HEK293T (cell line): ENCODE results near the gene BLVRA.
"Not testable (repeated sequence)": the region's sequence is repeated elsewhere in the genome, so short reads cannot be mapped to it uniquely, and the experiment has no call there.

Experiments
- CTCF ChIA-PET: fragments of 350-600 bp; formaldehyde crosslinking; extraction: SDS; loops from one replicate; lab custom pipeline; 2021; ENCODE audit warnings: antibody characterized with exemption, inconsistent platforms; lab: Yijun Ruan, JAX
- POLR2A ChIA-PET: fragments of 350-600 bp; formaldehyde crosslinking; extraction: SDS; loops from one replicate; lab custom pipeline; 2020; ENCODE audit warnings: antibody characterized with exemption, inconsistent platforms; lab: Yijun Ruan, JAX
- DNase-seq: peaks from one replicate; pipeline ENCODE4 v3.0.0; 2012; ENCODE audit warnings: mixed read lengths; ENCODE audit errors: extremely low spot score
- ARNT ChIP-seq: fragments of 450-650 bp; IDR thresholded peaks from 2 replicates; pipeline ENCODE4 v1.6.1; 2017; ENCODE audit warnings: mild to moderate bottlenecking
- BHLHE40 ChIP-seq: fragments of 450-650 bp; IDR thresholded peaks from 2 replicates; pipeline ENCODE4 v1.6.1; 2016; ENCODE audit warnings: mild to moderate bottlenecking, moderate library complexity, borderline replicate concordance
- CTBP1 ChIP-seq: fragments of 450-650 bp; IDR thresholded peaks from 2 replicates; pipeline ENCODE4 v1.6.1; 2016; ENCODE audit warnings: borderline replicate concordance
- ELF4 ChIP-seq: fragments of 450-650 bp; IDR thresholded peaks from 2 replicates; pipeline ENCODE4 v1.6.1; 2017; ENCODE audit warnings: antibody characterized with exemption
- FOXA1 ChIP-seq: fragments of 450-650 bp; IDR thresholded peaks from 2 replicates; pipeline ENCODE4 v1.6.1; 2016; ENCODE audit warnings: mild to moderate bottlenecking
- FOXK2 ChIP-seq: fragments of 450-650 bp; IDR thresholded peaks from 2 replicates; pipeline ENCODE4 v1.6.1; 2016; ENCODE audit warnings: mild to moderate bottlenecking
- FOXM1 ChIP-seq: fragments of 450-650 bp; IDR thresholded peaks from 2 replicates; pipeline ENCODE4 v1.6.1; 2017; ENCODE audit warnings: mild to moderate bottlenecking, borderline replicate concordance
- HDGF ChIP-seq: fragments of 450-650 bp; IDR thresholded peaks from 2 replicates; pipeline ENCODE4 v1.6.1; 2017; ENCODE audit warnings: antibody characterized with exemption, borderline replicate concordance
- L3MBTL2 ChIP-seq: fragments of 450-650 bp; conservative IDR thresholded peaks from 2 replicates; pipeline ENCODE4 v1.6.1; 2016; ENCODE audit warnings: mild to moderate bottlenecking
- LEF1 ChIP-seq: fragments of 450-650 bp; IDR thresholded peaks from 2 replicates; pipeline ENCODE4 v1.6.1; 2017; ENCODE audit warnings: mild to moderate bottlenecking, borderline replicate concordance
- NFRKB ChIP-seq: fragments of 450-650 bp; IDR thresholded peaks from 2 replicates; pipeline ENCODE4 v1.6.1; 2016; ENCODE audit warnings: mild to moderate bottlenecking, moderate library complexity
- SP1 ChIP-seq: fragments of 450-650 bp; IDR thresholded peaks from 2 replicates; pipeline ENCODE4 v1.6.1; 2017
- SUZ12 ChIP-seq: fragments of 450-650 bp; IDR thresholded peaks from 2 replicates; pipeline ENCODE4 v1.6.1; 2016; ENCODE audit warnings: mild to moderate bottlenecking
- TARDBP ChIP-seq: fragments of 450-650 bp; IDR thresholded peaks from 2 replicates; pipeline ENCODE4 v1.6.1; 2016
- ZNF384 ChIP-seq: fragments of 450-650 bp; IDR thresholded peaks from 2 replicates; pipeline ENCODE4 v1.6.1; 2016
- TF ChIP-seq, protein P1 (sequence below): fragments of 450-650 bp; IDR thresholded peaks from 2 replicates; pipeline ENCODE4 v1.6.1; 2016

Gene BLVRA

DNA sequence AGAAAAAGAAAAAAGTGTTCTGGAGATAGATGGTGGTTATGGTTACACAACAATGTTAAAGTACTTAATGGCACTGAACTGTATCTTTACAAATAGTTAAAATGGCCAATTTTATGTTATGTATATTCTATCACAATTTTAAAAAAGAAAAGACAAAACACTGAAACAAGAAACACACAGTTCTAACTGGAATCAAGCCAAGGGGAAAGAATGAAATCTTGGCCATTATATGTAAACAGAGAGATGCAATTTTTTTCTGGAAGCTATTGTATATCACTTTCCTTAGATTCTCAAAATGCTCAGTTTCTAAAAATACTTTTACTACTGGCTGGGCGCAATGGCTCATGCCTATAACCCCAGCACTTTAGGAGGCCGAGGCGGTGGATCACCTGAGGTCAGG lies 33.2 kb upstream of the BLVRA start:
- TF ChIP-seq LEF1 (no peak), NFRKB (no peak), L3MBTL2 (no peak), BHLHE40 (no peak), CTBP1 (no peak), ELF4 (no peak), FOXM1 (no peak), HDGF (no peak), FOXK2 (no peak), TARDBP (no peak), SP1 (no peak), ZNF384 (no peak), ARNT (no peak), SUZ12 (no peak), FOXA1 (no peak)
- TF ChIP-seq, protein P1, sequence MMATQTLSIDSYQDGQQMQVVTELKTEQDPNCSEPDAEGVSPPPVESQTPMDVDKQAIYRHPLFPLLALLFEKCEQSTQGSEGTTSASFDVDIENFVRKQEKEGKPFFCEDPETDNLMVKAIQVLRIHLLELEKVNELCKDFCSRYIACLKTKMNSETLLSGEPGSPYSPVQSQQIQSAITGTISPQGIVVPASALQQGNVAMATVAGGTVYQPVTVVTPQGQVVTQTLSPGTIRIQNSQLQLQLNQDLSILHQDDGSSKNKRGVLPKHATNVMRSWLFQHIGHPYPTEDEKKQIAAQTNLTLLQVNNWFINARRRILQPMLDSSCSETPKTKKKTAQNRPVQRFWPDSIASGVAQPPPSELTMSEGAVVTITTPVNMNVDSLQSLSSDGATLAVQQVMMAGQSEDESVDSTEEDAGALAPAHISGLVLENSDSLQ = no peak
- no peak for DNase-seq
- ChIA-PET POLR2A (no interaction called here), CTCF (no interaction called here)

DNA sequence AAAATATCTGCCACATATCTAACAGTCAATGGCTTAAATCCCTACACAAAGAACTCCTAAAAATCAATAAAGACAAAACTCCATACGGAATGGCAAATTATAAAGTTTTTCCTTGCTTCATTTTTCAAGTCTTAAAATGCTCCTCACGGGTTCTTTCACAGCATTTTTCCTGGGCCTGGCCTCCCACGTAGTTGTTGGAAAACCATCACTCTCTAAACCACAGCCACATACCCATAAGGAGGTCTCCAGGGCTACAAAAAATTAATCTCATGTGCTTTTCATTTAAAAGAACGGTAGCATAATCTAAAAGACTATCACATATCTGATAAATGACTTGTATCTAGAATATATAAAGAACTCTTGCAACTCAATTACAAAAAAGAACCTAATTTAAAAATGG lies 32.0 kb upstream of the BLVRA start:
- ChIA-PET POLR2A (no interaction called here), CTCF (interaction anchor here (0.6 kb wide), 1 partner anchor 242 kb away, joined by 3 read pairs; no protein-coding TSS in a partner anchor)
- no peak for TF ChIP-seq SP1
- TF ChIP-seq HDGF = no peak
- TF ChIP-seq SUZ12 = no peak
- no peak for TF ChIP-seq CTBP1
- TF ChIP-seq TARDBP = no peak
- no peak for TF ChIP-seq NFRKB
- no peak for TF ChIP-seq FOXK2
- no peak for TF ChIP-seq BHLHE40
- TF ChIP-seq, protein P1 = no peak
- TF ChIP-seq LEF1 = no peak
- no peak for DNase-seq

DNA sequence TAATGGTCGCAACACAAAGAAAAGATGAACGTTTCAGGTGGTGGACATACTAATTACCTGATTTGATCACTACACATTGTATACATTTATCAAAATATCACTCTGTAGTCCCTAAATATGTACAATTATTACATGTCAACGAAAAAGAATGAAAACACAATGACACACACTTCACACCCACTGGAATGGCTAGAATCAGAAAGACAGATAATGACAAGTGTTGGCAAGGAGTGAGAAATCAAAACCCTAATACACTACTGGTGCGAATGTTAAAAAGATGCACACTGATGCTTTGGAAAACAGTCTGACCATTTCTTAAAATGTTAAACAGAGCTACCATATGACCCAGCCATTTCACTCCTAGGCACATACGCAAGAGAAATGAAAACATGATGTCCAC lies 31.5 kb upstream of the BLVRA start:
- POLR2A ChIA-PET = no interaction called here

DNA sequence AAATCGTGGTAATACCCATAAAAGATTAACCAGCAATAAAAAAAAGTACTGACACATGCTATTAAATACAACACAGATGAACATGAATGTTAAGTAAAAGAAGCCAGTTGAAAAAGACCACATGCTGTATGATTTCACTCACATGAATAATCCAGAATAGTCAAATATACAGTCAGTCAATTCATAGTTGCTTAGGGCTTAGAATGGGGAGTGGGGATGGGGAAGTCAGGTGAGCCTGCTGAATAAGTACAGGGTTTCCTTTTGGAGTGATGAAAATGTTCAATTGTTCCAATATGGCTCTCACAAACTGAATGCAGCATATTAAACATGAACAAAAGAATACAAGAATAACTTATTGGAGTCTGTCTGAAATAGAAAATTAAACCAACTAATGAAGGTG lies 31.0 kb upstream of the BLVRA start:
- ChIA-PET POLR2A (no interaction called here), CTCF (interaction anchor here (1.2 kb wide), 1 partner anchor 145 kb away, joined by 3 read pairs; the partner anchor contains the start of gene STK17A)
- no peak for DNase-seq
- TF ChIP-seq BHLHE40 (no peak), CTBP1 (no peak)

More for the DNA sequence above, 31.5 kb upstream of the BLVRA start:
- TF ChIP-seq BHLHE40 (no peak), ZNF384 (no peak), FOXA1 (no peak), ELF4 (no peak), TARDBP (no peak), LEF1 (no peak), SUZ12 (no peak), FOXM1 (no peak), ARNT (no peak), NFRKB (no peak), CTBP1 (no peak), SP1 (no peak), HDGF (no peak), L3MBTL2 (no peak)
- TF ChIP-seq, protein P1 = no peak
- no peak for DNase-seq
- CTCF ChIA-PET = no interaction called here

DNA sequence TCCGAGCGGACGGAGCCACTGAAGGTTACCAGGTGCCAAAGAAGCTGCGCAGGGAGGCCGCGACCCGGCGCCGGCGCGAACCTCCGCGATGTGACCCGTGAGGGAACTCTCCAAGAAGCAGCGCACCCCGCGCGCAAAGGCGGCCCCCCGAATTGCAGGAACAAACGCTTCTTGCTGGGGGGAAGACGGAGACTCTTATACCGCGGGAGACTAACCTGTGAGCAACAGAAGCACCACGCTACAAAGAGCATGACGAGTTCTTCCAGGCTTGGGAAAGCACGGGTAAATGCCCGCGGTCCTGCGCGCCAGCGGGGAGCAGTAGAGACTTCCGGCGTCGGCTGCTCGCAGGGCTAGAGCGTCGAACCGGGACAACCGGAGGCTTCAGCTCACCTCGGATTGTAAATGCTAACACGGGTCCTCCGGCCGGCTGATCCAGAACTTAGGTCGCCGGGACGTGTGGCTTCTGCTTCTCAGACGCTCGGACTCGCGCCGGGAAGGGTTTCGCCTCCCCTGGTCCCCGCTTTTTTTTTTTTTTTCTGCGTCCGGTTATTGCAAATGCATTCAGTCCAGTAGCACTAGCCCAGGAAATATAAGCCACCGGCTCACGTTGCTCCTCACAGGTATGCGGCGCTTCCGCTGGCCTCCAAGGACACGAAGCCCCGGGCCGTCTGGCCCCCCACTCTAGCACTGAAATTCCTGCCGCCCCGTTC lies 29.1 kb upstream of the BLVRA start, which contains the start of gene COA1:
TSS of gene COA1 (minus strand) at position 310 of the 710 bp plus-strand sequence. CDS start 80,909 bp downstream, outside the sequence.
- TF ChIP-seq FOXK2 = no peak
- TF ChIP-seq L3MBTL2 = peak; percentile 50; the same call in 1 of the 2 replicates
- peak; percentile 58 for TF ChIP-seq ZNF384
- no peak for TF ChIP-seq HDGF
- ChIA-PET CTCF (interaction anchor here (1.8 kb wide), 1 partner anchor 147 kb away, joined by 7 read pairs; the partner anchor contains the start of gene STK17A), POLR2A (interaction anchor here (0.5 to 2.2 kb wide), 24 partner anchors 9 to 147 kb away, joined by 3 to 17 read pairs (median 4); partner anchors contain the start of genes BLVRA and STK17A)
- DNase-seq = peak; percentile 86

DNA sequence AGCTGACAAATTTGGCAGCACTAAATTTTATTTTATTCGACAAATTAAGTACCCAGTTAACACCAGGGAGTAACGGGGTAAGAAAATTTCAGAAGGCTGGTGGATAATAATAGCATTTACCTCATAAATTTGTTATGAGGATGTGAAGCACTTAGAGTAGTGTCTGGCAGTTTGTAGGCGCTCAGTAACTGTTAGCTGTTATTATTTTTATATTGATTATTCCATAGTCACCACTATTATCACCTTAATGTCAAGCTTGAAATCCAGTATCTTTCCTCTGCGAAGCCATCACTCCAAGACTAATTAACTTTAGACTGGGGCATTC lies 28.6 kb upstream of the BLVRA start:
- CTCF ChIA-PET = interaction anchor here (1.8 kb wide), 1 partner anchor 147 kb away, joined by 7 read pairs; the partner anchor contains the start of gene STK17A
- POLR2A ChIA-PET = interaction anchor here (0.7 to 2.2 kb wide), 23 partner anchors 8 to 148 kb away, joined by 3 to 17 read pairs (median 4); partner anchors contain the start of genes BLVRA and STK17A
- no peak for DNase-seq
- TF ChIP-seq HDGF (no peak), ZNF384 (no peak), L3MBTL2 (no peak), LEF1 (no peak), ELF4 (no peak), FOXK2 (no peak)

DNA sequence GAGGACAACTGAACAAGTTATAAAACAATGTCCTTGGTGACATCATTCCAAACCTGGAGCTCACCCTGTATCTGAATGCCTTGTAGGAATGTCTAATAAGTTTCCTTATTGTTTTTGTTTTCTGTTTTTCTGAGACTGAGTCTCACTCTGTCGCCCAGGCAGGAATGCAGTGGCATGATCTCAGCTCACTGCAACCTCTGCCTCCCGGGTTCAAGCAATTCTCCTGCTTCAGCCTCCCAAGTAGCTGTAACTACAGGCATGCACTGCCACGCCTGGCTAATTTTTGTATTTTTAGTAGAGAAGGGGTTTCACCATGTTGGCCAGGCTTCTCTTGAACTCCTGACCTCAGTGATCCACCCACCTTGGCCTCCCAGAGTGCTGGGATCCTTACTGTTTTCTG lies 27.0 kb upstream of the BLVRA start:
- CTCF ChIA-PET, DNase-seq, POLR2A ChIA-PET: not testable (repeated sequence)

DNA sequence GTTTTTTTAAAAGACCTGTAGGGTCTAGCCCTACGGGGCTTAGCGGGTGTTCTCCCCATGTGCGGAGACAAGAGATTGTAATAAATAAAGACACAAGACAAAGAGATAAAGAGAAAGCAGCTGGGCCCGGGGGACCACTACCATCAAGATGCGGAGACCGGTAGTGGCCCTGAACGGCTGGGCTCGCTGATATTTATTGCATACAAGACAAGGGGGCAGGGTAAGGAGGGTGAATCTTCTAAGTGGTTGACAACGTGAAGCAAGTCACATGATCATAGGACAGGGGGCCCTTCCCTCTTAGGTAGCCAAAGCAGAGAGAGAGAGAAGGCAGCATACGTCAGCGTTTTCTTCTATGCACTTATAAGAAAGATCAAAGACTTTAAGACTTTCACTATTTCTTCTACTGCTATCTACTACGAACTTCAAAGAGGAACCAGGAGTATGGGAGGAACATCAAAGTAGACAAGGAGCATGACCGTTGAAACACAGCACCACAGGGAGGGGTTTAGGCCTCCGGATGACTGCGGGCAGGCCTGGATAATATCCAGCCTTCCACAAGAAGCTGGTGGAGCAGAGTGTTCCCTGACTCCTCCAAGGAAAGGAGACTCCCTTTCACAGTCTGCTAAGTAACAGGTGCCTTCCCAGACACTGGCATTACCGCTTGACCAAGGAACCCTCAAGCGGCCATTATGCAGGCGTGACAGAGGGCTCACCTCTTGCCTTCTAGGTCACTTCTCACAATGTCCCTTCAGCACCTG lies 23.7 kb upstream of the BLVRA start:
- DNase-seq, POLR2A ChIA-PET: not testable (repeated sequence)
- CTCF ChIA-PET = interaction anchor here (0.6 to 1.0 kb wide), 2 partner anchors 27 to 152 kb away, joined by 3 read pairs; partner anchors contain the start of gene STK17A
